ENCODE measurements around the gene G3BP2.

G3BP2 gene

DNA sequence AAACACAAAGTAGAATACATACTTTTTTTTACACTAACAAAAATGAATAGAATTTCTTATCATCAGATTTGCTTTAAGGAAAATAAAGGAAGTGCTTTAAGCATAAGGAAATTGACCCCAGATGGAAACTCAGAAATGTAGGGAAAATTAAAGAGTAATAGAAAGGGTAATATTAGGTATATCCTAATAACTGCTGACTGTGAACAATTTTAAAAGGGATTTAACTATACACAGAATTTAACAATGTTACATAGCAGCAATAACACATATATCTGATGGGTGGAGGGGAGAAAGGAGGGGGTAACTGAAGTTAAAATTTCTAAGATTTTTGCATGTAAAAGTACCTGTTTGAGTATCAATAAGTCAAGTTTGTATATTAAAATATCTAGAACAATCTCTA lies 51.5 kb downstream of the G3BP2 start:
- TF ChIP-seq, protein P1, sequence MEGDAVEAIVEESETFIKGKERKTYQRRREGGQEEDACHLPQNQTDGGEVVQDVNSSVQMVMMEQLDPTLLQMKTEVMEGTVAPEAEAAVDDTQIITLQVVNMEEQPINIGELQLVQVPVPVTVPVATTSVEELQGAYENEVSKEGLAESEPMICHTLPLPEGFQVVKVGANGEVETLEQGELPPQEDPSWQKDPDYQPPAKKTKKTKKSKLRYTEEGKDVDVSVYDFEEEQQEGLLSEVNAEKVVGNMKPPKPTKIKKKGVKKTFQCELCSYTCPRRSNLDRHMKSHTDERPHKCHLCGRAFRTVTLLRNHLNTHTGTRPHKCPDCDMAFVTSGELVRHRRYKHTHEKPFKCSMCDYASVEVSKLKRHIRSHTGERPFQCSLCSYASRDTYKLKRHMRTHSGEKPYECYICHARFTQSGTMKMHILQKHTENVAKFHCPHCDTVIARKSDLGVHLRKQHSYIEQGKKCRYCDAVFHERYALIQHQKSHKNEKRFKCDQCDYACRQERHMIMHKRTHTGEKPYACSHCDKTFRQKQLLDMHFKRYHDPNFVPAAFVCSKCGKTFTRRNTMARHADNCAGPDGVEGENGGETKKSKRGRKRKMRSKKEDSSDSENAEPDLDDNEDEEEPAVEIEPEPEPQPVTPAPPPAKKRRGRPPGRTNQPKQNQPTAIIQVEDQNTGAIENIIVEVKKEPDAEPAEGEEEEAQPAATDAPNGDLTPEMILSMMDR (conservative IDR thresholded peaks at IDR 0.05): no peak

DNA sequence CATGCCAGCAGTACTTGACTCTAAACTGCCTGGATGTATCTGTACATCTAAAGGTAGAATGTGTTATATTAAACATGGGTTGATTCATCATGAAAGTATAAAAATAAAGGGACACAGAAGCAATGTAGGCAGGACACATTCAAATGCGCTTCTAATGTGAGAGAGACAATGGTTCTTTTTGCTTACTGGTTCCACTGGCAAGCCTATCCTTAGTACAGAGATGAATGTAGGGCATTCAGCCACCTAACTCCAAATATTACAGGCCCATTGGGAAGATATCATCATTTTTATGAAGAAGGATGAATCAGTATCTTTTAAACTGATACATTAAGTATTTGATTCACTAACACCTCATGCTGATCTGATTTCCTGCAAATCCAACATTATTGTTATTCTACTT lies 60.9 kb downstream of the G3BP2 start:
- TF ChIP-seq, protein P1 (conservative IDR thresholded peaks at IDR 0.05): no peak
- H3K27ac ChIP-seq: no peak overlapping the region

More for the DNA sequence above, 51.5 kb downstream of the G3BP2 start:
- H3K27ac ChIP-seq: no peak overlapping the region

DNA sequence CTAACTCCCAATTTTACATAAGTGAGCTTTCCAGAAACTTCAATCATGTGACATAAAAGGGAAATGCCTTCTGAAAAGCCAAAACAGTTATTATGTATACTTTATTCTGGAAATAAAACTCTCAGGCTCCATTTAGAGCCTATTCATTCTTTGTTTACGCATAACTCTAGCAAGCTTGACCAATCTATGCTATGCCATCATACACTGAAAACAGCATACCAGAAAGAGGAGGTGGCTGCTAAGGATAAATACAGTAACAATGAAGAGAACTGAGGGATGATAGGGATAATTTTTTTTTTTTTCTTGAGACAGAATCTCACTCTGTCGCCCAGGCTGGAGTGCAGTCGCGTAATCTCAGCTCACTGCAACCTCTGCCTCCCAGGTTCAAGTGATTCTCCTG lies 67.3 kb downstream of the G3BP2 start:
- TF ChIP-seq, protein P1 (conservative IDR thresholded peaks at IDR 0.05): no peak
- H3K27ac ChIP-seq: no peak overlapping the region

DNA sequence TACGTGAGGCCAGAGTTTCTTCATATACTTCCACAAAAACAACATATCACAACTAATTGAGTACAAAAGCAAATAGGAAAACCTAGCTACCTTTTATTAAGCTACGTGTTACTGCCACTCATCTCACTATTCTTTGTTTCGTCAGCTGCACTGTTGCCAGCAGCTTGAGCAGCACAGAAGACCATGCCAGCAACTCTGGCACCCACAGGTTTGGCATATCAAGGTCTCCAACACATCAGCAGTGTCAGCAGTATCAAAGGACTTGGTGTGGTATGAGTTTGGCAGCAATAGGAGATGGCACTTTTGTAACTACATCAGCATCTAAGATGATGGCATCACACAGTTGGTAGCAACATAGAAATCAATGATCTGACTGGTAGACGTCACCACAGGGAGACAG lies 73.6 kb downstream of the G3BP2 start:
- H3K27ac ChIP-seq: no peak overlapping the region
- TF ChIP-seq, protein P1 (conservative IDR thresholded peaks at IDR 0.05): no peak

DNA sequence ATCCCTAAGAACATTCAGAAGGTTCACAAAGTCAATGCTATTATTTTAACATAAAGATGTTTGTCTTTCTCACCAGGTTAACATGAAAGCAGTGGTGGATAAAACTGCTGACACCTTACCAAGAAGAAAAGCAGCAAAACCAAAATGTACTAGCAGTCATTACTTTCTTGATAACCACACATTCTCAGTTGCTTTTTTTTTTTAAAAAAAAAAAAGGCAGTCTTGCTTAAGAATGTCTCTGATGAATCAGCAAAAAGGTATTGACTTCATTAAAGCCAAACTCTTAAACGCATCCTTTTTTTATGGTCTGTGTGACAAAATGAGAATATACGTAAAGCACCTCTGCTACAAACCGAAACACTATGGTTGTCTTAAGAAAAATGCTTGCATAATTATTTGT lies 74.8 kb downstream of the G3BP2 start:
- no peak overlapping the region for H3K27ac ChIP-seq
- TF ChIP-seq, protein P1 (conservative IDR thresholded peaks at IDR 0.05): no peak

DNA sequence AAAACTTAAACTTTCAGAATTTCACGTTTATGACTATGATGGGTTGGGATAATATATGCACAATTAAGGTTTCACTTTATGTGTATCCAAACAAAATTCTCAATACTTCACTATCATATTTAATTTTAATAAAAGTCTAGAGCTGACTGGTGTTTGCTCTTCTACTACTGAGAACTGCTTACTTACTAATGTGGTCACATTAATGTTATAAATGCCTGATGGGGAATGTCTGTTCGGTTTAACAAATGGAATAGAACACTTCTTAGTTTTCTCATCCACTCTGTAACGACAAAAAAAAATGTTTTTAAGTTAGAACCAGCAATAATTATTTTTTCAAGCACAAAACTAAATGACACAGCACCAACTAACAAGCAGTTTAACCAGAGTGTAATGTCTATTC lies 77.2 kb downstream of the G3BP2 start:
- TF ChIP-seq, protein P1 (conservative IDR thresholded peaks at IDR 0.05): no peak
- H3K27ac ChIP-seq: no peak overlapping the region

DNA sequence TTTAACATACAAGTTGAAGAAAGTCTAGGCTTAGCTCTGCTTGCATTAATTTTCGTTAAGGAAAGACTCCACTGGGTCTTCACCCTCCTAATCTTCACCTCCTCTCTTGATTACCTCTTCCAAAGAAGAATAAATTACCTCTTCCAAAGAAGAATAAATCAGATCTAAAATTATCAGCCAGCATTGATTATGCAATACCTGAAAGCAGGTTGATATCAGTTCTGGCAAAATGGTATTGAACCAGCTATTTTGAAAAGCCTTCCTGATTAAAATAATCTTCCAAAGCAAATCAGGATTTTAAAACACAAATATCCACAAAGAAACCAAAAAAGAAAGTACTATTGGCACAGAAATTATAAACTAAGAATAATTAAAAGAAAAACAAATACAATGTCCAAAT lies 79.8 kb downstream of the G3BP2 start:
- no peak overlapping the region for H3K27ac ChIP-seq
- TF ChIP-seq, protein P1 (conservative IDR thresholded peaks at IDR 0.05): no peak

Measured in VCaP (cell line).